Neural progenitor cell (in vitro differentiated cells): ENCODE results near the gene PCBP1. TPM values are rescaled to one million over a fixed set of nuclear protein-coding genes. Genes with fewer than 3 reads are reported as not detected.

Experiments
- DNase-seq: peaks from one replicate; pipeline ENCODE4 v3.0.0-alpha.2; 2016; ENCODE audit warnings: low spot score
- H2AFZ ChIP-seq: fragments of 200-600 bp; sonication (generic); replicated peaks from 2 replicates; pipeline ENCODE4 v1.6.1; 2016; ENCODE audit warnings: antibody characterized with exemption
- H3F3A ChIP-seq: fragments of 200-600 bp; sonication (generic); 2 replicates; pipeline ENCODE4 v1.6.1; 2016; ENCODE audit warnings: antibody characterized with exemption, low read depth
- H3K27ac ChIP-seq: fragments of 200-600 bp; sonication (generic); 2 replicates; pipeline ENCODE4 v1.5.1; 2016; ENCODE audit warnings: mild to moderate bottlenecking
- H3K27me3 ChIP-seq: fragments of 200-600 bp; sonication (generic); 2 replicates; pipeline ENCODE4 v1.6.1; 2016; ENCODE audit warnings: mild to moderate bottlenecking, moderate library complexity
- H3K36me3 ChIP-seq: fragments of 200-600 bp; sonication (generic); 2 replicates; pipeline ENCODE4 v1.5.1; 2016
- H3K4me1 ChIP-seq: fragments of 200-600 bp; sonication (generic); 2 replicates; pipeline ENCODE4 v1.6.1; 2016; ENCODE audit warnings: mixed run types
- H3K4me2 ChIP-seq: fragments of 200-600 bp; sonication (generic); 2 replicates; pipeline ENCODE4 v1.6.1; 2016
- H3K4me3 ChIP-seq: fragments of 200-600 bp; sonication (generic); 2 replicates; pipeline ENCODE4 v1.5.1; 2016
- H3K79me2 ChIP-seq: fragments of 200-600 bp; sonication (generic); 2 replicates; pipeline ENCODE4 v1.6.1; 2016; ENCODE audit warnings: low read depth
- H3K9ac ChIP-seq: fragments of 200-600 bp; sonication (generic); 2 replicates; pipeline ENCODE4 v1.6.1; 2016
- H3K9me3 ChIP-seq: fragments of 200-600 bp; sonication (generic); 2 replicates; pipeline ENCODE4 v1.5.1; 2016; ENCODE audit warnings: low read depth
- H4K20me1 ChIP-seq: fragments of 200-600 bp; sonication (generic); 2 replicates; pipeline ENCODE4 v1.6.1; 2016; ENCODE audit warnings: low read depth
- H3K27ac Mint-ChIP-seq: 3 replicates; pipeline ENCODE4 v1.8.0; 2021; ENCODE audit warnings: mixed read lengths
- H3K27me3 Mint-ChIP-seq: 2 replicates; pipeline ENCODE4 v1.8.0; 2022; ENCODE audit warnings: low read depth, mild to moderate bottlenecking, inconsistent platforms, moderate library complexity, mixed read lengths; ENCODE audit not compliant: insufficient read depth
- H3K36me3 Mint-ChIP-seq: 3 replicates; pipeline ENCODE4 v1.8.0; 2021; ENCODE audit warnings: mixed read lengths
- H3K4me1 Mint-ChIP-seq: 3 replicates; pipeline ENCODE4 v1.8.0; 2021; ENCODE audit warnings: mixed read lengths
- H3K4me3 Mint-ChIP-seq: 3 replicates; pipeline ENCODE4 v1.8.0; 2021; ENCODE audit warnings: mild to moderate bottlenecking, moderate library complexity, mixed read lengths
- H3K9me3 Mint-ChIP-seq: 3 replicates; pipeline ENCODE4 v1.8.0; 2020; ENCODE audit warnings: mixed read lengths
- EZH2 ChIP-seq: fragments of 200-600 bp; sonication (generic); IDR thresholded peaks from 2 replicates; pipeline ENCODE4 v1.6.1; 2017; ENCODE audit warnings: antibody characterized with exemption, mild to moderate bottlenecking, moderate library complexity
- EZH2phosphoT487 ChIP-seq: fragments of 200-600 bp; sonication (generic); IDR thresholded peaks from 2 replicates; pipeline ENCODE4 v1.6.1; 2017; ENCODE audit warnings: antibody characterized with exemption
- total RNA-seq: library from RNA; depleted of rRNA; stranded (reverse); fragments of >200 nt; gene quantifications from 2 replicates; pipeline ENCODE4 v1.2.3, GENCODE V29; 2015; ENCODE audit warnings: low replicate concordance
- TF ChIP-seq, protein P1 (sequence below): fragments of 200-600 bp; sonication (generic); IDR thresholded peaks from 2 replicates; pipeline ENCODE4 v1.5.1; 2017; ENCODE audit warnings: antibody characterized with exemption, mild to moderate bottlenecking

The PCBP1 gene
- total RNA-seq, 1 donor from 2014 or later, result 62.0 TPM

DNA sequence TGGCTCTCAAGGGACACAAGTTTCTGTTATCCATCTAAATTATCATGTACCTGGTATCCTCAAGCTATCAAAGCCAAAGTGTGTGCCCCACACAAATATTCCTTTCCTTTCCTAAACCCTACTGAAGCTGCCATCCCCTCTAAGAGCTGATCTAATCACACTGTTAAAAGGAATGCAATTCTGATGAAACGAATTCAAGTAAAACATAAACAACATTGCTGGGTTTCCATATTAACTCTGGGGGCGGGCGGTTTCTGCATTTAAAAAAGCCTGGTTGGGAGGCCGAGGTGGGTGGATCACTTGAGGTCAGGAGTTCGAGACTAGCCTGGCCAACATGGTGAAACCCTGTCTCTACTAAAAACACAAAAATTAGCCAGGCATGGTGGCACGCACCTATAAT, 41.9 kb upstream of the PCBP1 start:
- no peak for DNase-seq
- Histone ChIP-seq H3K4me2 (no peak overlapping the region), H2AFZ (no peak overlapping the region), H3K27me3 (no peaks in the 10 kb centered on the region), H3K27ac (no peak overlapping the region), H3K36me3 (no peaks in the 10 kb centered on the region), H3F3A (no peaks in the 10 kb centered on the region), H3K4me1 (no peaks in the 10 kb centered on the region), H3K9me3 (no peaks in the 10 kb centered on the region), H3K4me3 (no peak overlapping the region), H3K9ac (no peak overlapping the region), H3K79me2 (no peaks in the 10 kb centered on the region), H4K20me1 (no peaks in the 10 kb centered on the region)
- TF ChIP-seq EZH2phosphoT487, result no peak
- TF ChIP-seq, protein P1, sequence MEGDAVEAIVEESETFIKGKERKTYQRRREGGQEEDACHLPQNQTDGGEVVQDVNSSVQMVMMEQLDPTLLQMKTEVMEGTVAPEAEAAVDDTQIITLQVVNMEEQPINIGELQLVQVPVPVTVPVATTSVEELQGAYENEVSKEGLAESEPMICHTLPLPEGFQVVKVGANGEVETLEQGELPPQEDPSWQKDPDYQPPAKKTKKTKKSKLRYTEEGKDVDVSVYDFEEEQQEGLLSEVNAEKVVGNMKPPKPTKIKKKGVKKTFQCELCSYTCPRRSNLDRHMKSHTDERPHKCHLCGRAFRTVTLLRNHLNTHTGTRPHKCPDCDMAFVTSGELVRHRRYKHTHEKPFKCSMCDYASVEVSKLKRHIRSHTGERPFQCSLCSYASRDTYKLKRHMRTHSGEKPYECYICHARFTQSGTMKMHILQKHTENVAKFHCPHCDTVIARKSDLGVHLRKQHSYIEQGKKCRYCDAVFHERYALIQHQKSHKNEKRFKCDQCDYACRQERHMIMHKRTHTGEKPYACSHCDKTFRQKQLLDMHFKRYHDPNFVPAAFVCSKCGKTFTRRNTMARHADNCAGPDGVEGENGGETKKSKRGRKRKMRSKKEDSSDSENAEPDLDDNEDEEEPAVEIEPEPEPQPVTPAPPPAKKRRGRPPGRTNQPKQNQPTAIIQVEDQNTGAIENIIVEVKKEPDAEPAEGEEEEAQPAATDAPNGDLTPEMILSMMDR, result no peak
- no peak for TF ChIP-seq EZH2
- Mint-ChIP-seq H3K4me1 (no peaks in the 10 kb centered on the region), H3K27me3 (peaks cover 4% of the 10 kb centered on the region), H3K36me3 (peaks cover 12% of the 10 kb centered on the region), H3K9me3 (no peaks in the 10 kb centered on the region), H3K27ac (no peak overlapping the region), H3K4me3 (no peak overlapping the region)

DNA sequence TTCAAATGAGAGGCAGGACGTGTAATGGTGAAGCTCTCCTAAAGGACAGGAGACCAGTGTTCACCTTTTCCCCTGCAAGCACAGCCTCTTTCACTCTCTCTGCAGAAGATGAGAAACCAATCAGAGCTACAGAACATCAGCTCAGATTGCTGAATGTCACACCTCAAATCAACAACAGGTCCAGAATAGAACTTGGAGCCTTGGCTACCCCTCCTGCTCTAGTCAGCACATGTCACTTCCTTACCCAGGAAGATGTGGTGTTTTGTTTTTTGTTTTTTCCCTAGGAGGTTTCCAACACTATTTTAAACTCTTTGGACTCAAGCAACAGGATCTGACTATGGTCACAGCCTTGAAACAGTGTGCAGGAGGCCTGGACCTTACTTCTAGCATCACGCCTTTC, 41.3 kb upstream of the PCBP1 start:
- Histone ChIP-seq H3K4me2 (no peak overlapping the region), H3K9me3 (no peaks in the 10 kb centered on the region), H3K4me1 (no peaks in the 10 kb centered on the region), H3K36me3 (no peaks in the 10 kb centered on the region), H4K20me1 (no peaks in the 10 kb centered on the region), H3F3A (no peaks in the 10 kb centered on the region), H3K27ac (no peak overlapping the region), H3K4me3 (no peak overlapping the region), H3K79me2 (no peaks in the 10 kb centered on the region), H3K9ac (no peak overlapping the region), H2AFZ (no peak overlapping the region), H3K27me3 (no peaks in the 10 kb centered on the region)
- no peak overlapping the region for H3K4me3 Mint-ChIP-seq
- H3K27me3 Mint-ChIP-seq, result peaks cover 4% of the 10 kb centered on the region
- DNase-seq, result no peak
- no peak overlapping the region for H3K27ac Mint-ChIP-seq
- H3K4me1 Mint-ChIP-seq, result no peaks in the 10 kb centered on the region
- TF ChIP-seq, protein P1, result no peak
- TF ChIP-seq EZH2 (no peak), EZH2phosphoT487 (no peak)
- H3K36me3 Mint-ChIP-seq, result peaks cover 12% of the 10 kb centered on the region
- no peaks in the 10 kb centered on the region for H3K9me3 Mint-ChIP-seq

DNA sequence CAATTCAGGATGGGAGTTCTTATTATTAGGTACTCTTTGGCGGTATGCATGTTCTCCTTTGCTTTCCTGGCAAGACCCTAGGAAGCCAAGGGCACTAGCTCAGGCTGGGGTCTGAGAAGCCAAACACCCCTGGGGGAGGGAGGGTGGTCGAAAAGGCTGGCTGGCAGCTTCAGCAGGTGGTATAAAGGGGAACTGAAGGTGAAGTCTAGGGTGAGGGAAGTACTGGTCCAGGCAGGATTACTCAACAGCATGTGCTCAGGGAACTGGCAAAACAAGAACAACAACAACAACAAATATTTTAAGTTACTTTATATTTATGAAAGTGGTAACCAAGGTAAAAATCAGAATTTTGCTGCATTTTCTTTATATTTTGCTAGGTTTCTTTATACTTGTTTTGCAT, 40.7 kb upstream of the PCBP1 start:
- H3K9ac ChIP-seq, result no peak overlapping the region
- H3K36me3 ChIP-seq, result no peaks in the 10 kb centered on the region
- no peaks in the 10 kb centered on the region for H3K79me2 ChIP-seq
- no peaks in the 10 kb centered on the region for H3F3A ChIP-seq
- no peak overlapping the region for H2AFZ ChIP-seq
- no peaks in the 10 kb centered on the region for H3K4me1 ChIP-seq
- H3K27me3 ChIP-seq, result no peaks in the 10 kb centered on the region
- no peak overlapping the region for H3K4me3 ChIP-seq
- DNase-seq, result no peak
- no peaks in the 10 kb centered on the region for H4K20me1 ChIP-seq
- no peak overlapping the region for H3K27ac ChIP-seq
- peaks cover 13% of the 10 kb centered on the region for H3K36me3 Mint-ChIP-seq
- H3K27me3 Mint-ChIP-seq, result peaks cover under 1% of the 10 kb centered on the region
- H3K9me3 ChIP-seq, result no peaks in the 10 kb centered on the region
- no peak overlapping the region for H3K27ac Mint-ChIP-seq
- H3K9me3 Mint-ChIP-seq, result no peaks in the 10 kb centered on the region
- TF ChIP-seq, protein P1, result no peak
- no peak for TF ChIP-seq EZH2phosphoT487
- TF ChIP-seq EZH2, result no peak
- H3K4me3 Mint-ChIP-seq, result no peak overlapping the region
- no peaks in the 10 kb centered on the region for H3K4me1 Mint-ChIP-seq
- H3K4me2 ChIP-seq, result no peak overlapping the region
